A673 (cell line): ENCODE results near the gene FAM83F. TPM values are rescaled to one million over a fixed set of nuclear protein-coding genes. Genes with fewer than 3 reads are reported as not detected.
"Not testable (repeated sequence)": the region's sequence is repeated elsewhere in the genome, so short reads cannot be mapped to it uniquely, and the experiment has no call there.

Experiments used
- BruUV-seq: library from RNA; stranded (reverse); fragments of 400-500 nt; replicated peaks from 2 replicates; lab custom pipeline; 2021; lab: Mats Ljungman, UMichigan
- CTCF ChIA-PET: fragments of 300-600 bp; sonication (Branson Sonifier 250); formaldehyde crosslinking; loops from one replicate; lab custom pipeline; 2022; ENCODE audit warnings: antibody characterized with exemption; lab: Charles Lee
- POLR2A ChIA-PET: fragments of 300-600 bp; sonication (Branson Sonifier 250); formaldehyde crosslinking; loops from one replicate; lab custom pipeline; 2022; ENCODE audit warnings: antibody characterized with exemption; ENCODE audit not compliant: low non-redundant PET; lab: Charles Lee
- DNase-seq: peaks from one replicate; pipeline ENCODE4 v3.0.0-alpha.2; 2015; ENCODE audit warnings: low spot score
- H3K27ac ChIP-seq: fragments of 200-600 bp; sonication (generic); 2 replicates; pipeline ENCODE4 v1.5.1; 2016; ENCODE audit warnings: mixed run types, low read depth, mild to moderate bottlenecking, mixed read lengths, antibody characterized with exemption, low read length; ENCODE audit not compliant: poor library complexity, severe bottlenecking
- H3K27me3 ChIP-seq: fragments of 200-600 bp; sonication (generic); replicated peaks from 2 replicates; pipeline ENCODE4 v1.6.1; 2017; ENCODE audit warnings: mixed run types, low read depth, mild to moderate bottlenecking, mixed read lengths, antibody characterized with exemption, low read length; ENCODE audit not compliant: insufficient read depth, poor library complexity
- H3K36me3 ChIP-seq: fragments of 200-600 bp; sonication (generic); 2 replicates; pipeline ENCODE4 v1.6.1; 2016; ENCODE audit warnings: mixed run types, mild to moderate bottlenecking, mixed read lengths, antibody characterized with exemption, low read length; ENCODE audit not compliant: insufficient read depth, poor library complexity, severe bottlenecking
- H3K4me1 ChIP-seq: fragments of 200-600 bp; sonication (generic); 2 replicates; pipeline ENCODE4 v1.6.1; 2017; ENCODE audit warnings: mixed run types, mild to moderate bottlenecking, mixed read lengths, antibody characterized with exemption, low read length; ENCODE audit not compliant: insufficient read depth, poor library complexity, severe bottlenecking
- H3K4me3 ChIP-seq: fragments of 200-600 bp; sonication (generic); 2 replicates; pipeline ENCODE4 v1.5.1; 2016; ENCODE audit warnings: low read depth, mixed run types, mild to moderate bottlenecking, mixed read lengths, low read length; ENCODE audit not compliant: poor library complexity, severe bottlenecking
- H3K9me3 ChIP-seq: fragments of 200-600 bp; sonication (generic); 2 replicates; pipeline ENCODE4 v1.6.1; 2016; ENCODE audit warnings: mixed run types, low read depth, mild to moderate bottlenecking, mixed read lengths, antibody characterized with exemption, low read length; ENCODE audit not compliant: poor library complexity, severe bottlenecking
- EZH2 ChIP-seq: fragments of 200-600 bp; sonication (generic); IDR thresholded peaks from 2 replicates; pipeline ENCODE4 v1.6.1; 2017; ENCODE audit warnings: borderline replicate concordance, low read depth, mild to moderate bottlenecking, mixed read lengths, antibody characterized with exemption, low read length; ENCODE audit not compliant: poor library complexity, severe bottlenecking
- intact Hi-C: fragments of 100-400 bp; cut with micrococcal nuclease; formaldehyde crosslinking; loops from one replicate; pipeline ENCODE4 v1.10.0; 2022; ENCODE audit not compliant: unreplicated experiment
- total RNA-seq: library from RNA; stranded (reverse); gene quantifications from 2 replicates; pipeline ENCODE4 v1.2.3, GENCODE V29; 2021
- TF ChIP-seq, protein P1 (sequence below): fragments of 300-800, 200-600 bp; sonication (generic); conservative IDR thresholded peaks from 2 replicates; pipeline ENCODE4 v1.5.1; 2017; ENCODE audit warnings: low read depth, mild to moderate bottlenecking, antibody characterized with exemption, low read length, moderate library complexity, mixed read lengths

FAM83F gene
- total RNA-seq, 1 experiment from 2014 or later = not detected

DNA sequence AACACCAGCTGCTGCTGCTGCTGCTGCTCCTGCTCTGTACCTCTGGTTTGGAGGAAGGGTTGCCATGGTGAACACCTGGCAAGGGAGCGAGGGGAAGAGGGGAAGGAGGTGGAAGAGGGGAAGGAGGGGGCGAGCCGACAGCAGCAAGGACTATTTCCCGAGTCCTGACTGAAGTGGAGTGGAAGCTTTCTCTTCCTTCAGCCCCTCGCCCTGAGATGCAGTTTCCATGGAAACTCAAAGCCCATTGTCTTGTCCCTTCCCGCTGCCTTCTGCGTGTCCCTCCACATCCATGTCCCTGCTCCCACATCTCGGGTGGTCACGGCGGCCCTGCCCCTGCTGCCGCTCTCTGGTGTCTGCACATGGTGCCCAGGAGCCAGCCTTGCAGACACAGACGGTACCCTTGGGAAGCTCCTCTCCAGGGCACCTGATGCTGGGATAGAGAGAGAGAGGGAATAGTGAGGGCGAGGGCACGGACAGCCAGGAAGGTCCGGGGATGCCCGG lies 28.6 kb downstream of the FAM83F start:
- ChIA-PET POLR2A (no interaction called here), CTCF (interaction anchor here (2.0 kb wide), 1 partner anchor 480 kb away, joined by 12 read pairs; no protein-coding TSS in a partner anchor)
- H3K36me3 ChIP-seq = no peaks in the 10 kb centered on the region
- no peak overlapping the region for H3K4me3 ChIP-seq
- H3K4me1 ChIP-seq = no peaks in the 10 kb centered on the region
- H3K27ac ChIP-seq = no peak overlapping the region
- no peak for DNase-seq
- BruUV-seq = no TSS peak
- TF ChIP-seq, protein P1, sequence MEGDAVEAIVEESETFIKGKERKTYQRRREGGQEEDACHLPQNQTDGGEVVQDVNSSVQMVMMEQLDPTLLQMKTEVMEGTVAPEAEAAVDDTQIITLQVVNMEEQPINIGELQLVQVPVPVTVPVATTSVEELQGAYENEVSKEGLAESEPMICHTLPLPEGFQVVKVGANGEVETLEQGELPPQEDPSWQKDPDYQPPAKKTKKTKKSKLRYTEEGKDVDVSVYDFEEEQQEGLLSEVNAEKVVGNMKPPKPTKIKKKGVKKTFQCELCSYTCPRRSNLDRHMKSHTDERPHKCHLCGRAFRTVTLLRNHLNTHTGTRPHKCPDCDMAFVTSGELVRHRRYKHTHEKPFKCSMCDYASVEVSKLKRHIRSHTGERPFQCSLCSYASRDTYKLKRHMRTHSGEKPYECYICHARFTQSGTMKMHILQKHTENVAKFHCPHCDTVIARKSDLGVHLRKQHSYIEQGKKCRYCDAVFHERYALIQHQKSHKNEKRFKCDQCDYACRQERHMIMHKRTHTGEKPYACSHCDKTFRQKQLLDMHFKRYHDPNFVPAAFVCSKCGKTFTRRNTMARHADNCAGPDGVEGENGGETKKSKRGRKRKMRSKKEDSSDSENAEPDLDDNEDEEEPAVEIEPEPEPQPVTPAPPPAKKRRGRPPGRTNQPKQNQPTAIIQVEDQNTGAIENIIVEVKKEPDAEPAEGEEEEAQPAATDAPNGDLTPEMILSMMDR = no peak
- no peak for TF ChIP-seq EZH2
- H3K9me3 ChIP-seq = no peaks in the 10 kb centered on the region
- intact Hi-C loops = no loop called here
- no peaks in the 10 kb centered on the region for H3K27me3 ChIP-seq

DNA sequence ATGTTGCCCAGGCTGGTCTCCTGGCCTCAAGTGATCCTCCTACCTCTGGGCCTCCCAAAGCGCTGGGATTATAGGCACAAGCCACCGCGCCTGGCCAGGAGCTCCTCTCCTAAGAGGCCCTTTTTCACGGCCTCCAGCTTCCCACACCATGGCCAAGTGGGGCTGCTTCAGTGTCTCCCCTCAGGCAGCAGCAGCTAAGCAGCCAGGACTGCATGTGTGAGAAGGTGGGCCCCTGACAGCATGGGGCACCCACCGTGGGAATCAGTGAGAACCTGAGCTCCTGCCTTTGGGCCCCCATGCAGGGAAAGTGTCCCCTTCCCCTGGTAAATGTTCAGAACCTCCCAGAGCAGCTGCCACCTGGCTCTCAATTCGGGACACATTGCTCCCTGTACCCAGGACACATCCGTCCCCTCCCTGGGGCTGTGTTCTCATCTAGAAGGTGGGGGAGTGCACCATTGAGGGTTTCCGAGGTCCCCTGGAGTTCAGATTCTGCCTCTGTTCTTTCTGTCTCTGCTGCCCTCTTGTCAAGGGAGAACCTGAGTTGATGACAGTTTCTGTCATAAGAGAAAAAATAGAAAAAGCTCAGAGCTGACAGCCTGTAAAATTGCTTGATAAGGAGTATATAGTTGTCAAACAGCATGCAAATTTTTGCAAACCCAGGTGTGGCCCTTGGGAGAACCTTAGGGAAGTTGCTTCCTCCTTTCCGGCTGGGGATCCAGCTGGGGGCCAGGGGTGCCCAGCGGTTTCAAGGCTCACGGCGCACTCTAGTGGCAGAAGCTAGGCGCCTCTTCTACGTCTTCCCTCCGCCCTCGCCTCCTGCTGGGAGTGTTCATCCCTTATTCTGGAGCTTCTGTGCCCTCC lies 29.7 kb downstream of the FAM83F start:
- TF ChIP-seq, protein P1 = peak; percentile 87
- no peak for TF ChIP-seq EZH2
- BruUV-seq = no TSS peak
- peak; percentile 81 for DNase-seq
- no peak overlapping the region for H3K4me3 ChIP-seq
- no peaks in the 10 kb centered on the region for H3K36me3 ChIP-seq
- no peaks in the 10 kb centered on the region for H3K4me1 ChIP-seq
- H3K27me3 ChIP-seq = no peaks in the 10 kb centered on the region
- no peak overlapping the region for H3K27ac ChIP-seq
- intact Hi-C loops = loop anchor here (2.0 kb wide), 2 partner anchors 482 to 490 kb away; no protein-coding TSS in a partner anchor
- ChIA-PET CTCF (interaction anchor here (0.6 to 2.0 kb wide), 5 partner anchors 11 to 490 kb away, joined by 3 to 12 read pairs (median 4); no protein-coding TSS in a partner anchor), POLR2A (interaction anchor here (0.6 kb wide), 1 partner anchor 706 kb away, joined by 3 read pairs; no protein-coding TSS in a partner anchor)
- H3K9me3 ChIP-seq = no peaks in the 10 kb centered on the region

DNA sequence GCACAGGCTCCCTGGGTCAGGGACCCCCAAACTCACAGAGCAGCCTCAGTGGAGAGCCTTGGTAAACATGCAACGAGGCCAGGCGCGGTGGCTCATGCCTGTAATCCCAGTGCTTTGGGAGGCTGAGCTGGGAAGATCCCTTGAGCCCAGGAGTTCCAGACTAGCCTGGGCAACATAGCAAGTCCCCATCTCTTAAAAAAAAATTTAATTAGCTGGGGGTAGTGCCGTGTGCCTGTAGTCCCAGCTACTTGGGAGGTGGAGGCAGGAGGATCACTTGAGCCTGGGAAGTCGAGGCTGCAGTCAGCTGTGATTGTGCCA lies 30.3 kb downstream of the FAM83F start:
- ChIA-PET CTCF (interaction anchor here (0.6 to 2.0 kb wide), 6 partner anchors 10 to 533 kb away, joined by 3 to 12 read pairs (median 4); no protein-coding TSS in a partner anchor), POLR2A (interaction anchor here (0.6 kb wide), 1 partner anchor 706 kb away, joined by 3 read pairs; no protein-coding TSS in a partner anchor)
- BruUV-seq, H3K27me3 ChIP-seq, H3K9me3 ChIP-seq, DNase-seq, H3K36me3 ChIP-seq, H3K4me3 ChIP-seq, H3K4me1 ChIP-seq, H3K27ac ChIP-seq: not testable (repeated sequence)
- intact Hi-C loops = loop anchor here (2.0 kb wide), 2 partner anchors 482 to 490 kb away; no protein-coding TSS in a partner anchor
